Erythroblast (primary cell): ENCODE measurements around the gene TNFRSF18.

ENCODE experiments used
- GATA1 ChIP-seq: IDR thresholded peaks from 2 replicates; pipeline ENCODE4 v1.6.1; 2011; ENCODE audit warnings: low read depth, mild to moderate bottlenecking, control low read depth, low read length, moderate library complexity
- POLR2A ChIP-seq: IDR thresholded peaks from 2 replicates; pipeline ENCODE4 v1.6.1; 2011; ENCODE audit warnings: mild to moderate bottlenecking, low read length

GRCh38 chr1:1197188-1197500, 9.2 kb downstream of the TNFRSF18 start:
- no peak for TF ChIP-seq POLR2A
- no peak for TF ChIP-seq GATA1
